Stimulated activated CD4-positive, alpha-beta T cell treated with anti-CD3 and anti-CD28 coated beads, Interleukin-15, amount 100 ng/mL, for 1 hour (primary cell): ENCODE measurements around the gene PDGFRA.

Source experiments
- DNase-seq, 2 donors: peaks; one replicate each; pipeline ENCODE4 v3.0.0-alpha.2; 2020; ENCODE audit warnings: low read depth in 1 of 2, low spot score in 1 of 2

Gene PDGFRA

DNA sequence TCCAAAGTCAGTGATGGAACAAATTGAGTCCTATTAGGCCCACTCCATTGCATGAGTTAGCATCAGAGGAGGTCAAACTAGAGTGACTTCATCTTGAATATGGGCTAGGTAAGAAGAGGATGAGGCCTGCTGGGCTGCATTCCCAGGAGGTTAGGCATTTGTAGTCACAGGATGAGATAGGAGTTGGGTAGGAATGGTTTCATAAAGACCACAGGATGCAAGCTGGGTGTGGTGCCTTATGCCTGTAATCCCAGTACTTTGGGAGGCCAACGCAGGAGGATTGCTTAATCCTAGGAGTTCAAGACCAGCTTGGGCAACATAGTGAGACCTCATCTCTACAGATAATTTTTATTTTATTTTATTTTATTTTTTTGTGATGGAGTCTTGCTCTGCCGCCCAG lies 26.8 kb downstream of the PDGFRA start:
- DNase-seq: no peak

- no peak for DNase-seq
Measured at GRCh38 chr4:54256491-54257486, 27.7 kb downstream of the PDGFRA start.

GRCh38 chr4:54265366-54265765 lies 36.3 kb downstream of the PDGFRA start:
- DNase-seq: no peak

DNA sequence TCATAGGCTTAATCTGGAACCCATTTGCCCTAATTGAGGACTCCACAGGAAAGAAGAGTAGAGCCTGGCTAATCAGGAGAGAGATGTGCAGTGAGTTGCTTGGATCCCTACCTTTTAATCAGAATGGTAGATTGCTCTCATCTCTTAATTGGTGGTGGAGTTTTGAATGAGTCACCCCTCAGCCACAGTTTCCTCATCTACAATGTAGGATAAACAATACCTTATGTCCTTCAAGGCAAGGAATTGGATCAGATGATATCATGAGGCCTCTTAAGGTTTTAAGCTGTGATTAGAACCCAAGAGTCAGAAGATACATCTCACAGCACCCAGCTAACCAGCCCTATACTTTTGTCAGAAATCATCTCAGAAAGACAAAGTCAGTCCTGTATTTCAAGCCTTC lies 39.1 kb downstream of the PDGFRA start:
- no peak for DNase-seq

- DNase-seq: no peak
Measured at GRCh38 chr4:54271464-54271863, 42.4 kb downstream of the PDGFRA start.

- no peak for DNase-seq
Measured at GRCh38 chr4:54272051-54272450, 43.0 kb downstream of the PDGFRA start.

GRCh38 chr4:54274264-54274663 lies 45.2 kb downstream of the PDGFRA start:
- no peak for DNase-seq

DNA sequence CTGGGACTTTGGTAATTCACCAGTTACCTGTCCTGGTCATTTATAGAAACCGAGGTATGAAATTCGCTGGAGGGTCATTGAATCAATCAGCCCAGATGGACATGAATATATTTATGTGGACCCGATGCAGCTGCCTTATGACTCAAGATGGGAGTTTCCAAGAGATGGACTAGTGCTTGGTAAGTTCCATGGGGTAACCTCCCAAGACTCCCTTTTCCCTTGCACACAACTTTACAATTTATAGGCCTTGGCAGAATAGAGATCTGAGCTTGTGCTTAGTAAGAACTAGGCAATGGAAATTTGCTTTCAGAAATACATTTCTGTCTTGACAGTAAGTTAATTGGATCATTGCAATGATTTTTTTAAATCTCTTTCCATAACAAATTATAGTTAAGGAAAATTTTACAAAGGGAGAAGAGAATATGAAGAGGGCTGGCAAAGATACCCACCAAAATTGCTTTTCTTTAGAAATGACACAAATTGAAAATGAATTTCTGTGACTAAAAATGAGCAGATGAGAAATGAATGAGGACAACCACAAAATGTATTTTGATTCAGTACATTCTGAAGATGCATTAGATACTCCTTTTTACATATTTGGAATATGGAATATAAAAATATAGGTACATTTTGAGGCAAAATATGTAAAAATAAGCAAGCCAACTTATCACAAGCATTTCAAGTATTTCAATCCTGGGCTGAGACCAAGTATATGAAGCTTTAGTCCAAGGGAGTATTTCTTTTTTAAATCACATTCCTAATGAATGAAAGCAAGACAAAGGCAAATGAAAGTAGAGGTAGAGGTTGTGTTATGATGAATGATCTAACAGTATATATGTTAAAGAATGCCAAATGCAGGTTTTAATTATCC lies 45.9 kb downstream of the PDGFRA start:
- DNase-seq: no peak

DNA sequence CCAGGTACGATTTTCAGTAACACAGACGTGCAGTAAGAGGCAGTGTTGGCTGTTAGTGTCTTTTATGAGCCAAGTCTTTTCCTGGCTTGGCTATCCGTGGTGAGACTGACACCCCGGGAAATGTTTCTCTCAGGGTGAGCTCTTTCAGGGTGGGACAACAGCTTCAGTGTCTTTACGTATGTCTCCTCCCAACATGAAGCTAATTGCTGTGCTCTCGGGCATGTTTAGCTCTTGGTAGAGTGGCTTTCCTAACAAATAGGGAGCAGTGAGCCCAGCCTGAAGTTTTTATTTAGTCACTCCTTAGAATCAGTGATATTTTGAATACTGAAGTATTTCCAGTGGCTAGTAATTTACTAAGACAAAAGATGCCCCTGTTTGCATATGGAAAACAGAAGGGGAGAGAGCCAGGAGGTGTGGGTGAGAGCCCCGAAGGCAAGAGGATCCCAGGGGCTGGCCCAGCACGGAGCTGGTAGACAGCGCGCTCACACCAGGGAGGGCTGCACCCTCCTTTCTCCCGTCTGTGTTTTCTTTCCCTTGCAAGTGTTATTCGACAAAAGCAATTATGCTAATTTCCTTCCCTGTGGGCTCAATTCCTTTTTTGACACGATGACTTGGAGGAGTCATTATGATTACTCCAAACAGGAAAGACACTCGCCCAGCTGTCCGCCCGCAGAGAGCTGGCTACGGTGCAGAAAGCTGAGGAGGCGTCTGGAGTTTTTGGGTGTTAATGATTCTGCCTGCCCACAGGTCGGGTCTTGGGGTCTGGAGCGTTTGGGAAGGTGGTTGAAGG lies 47.7 kb downstream of the PDGFRA start:
- DNase-seq: no peak

- no peak for DNase-seq
Measured at GRCh38 chr4:54277691-54278090, 48.6 kb downstream of the PDGFRA start.

- DNase-seq: no peak
Measured at GRCh38 chr4:54278216-54278615, 49.1 kb downstream of the PDGFRA start.

DNA sequence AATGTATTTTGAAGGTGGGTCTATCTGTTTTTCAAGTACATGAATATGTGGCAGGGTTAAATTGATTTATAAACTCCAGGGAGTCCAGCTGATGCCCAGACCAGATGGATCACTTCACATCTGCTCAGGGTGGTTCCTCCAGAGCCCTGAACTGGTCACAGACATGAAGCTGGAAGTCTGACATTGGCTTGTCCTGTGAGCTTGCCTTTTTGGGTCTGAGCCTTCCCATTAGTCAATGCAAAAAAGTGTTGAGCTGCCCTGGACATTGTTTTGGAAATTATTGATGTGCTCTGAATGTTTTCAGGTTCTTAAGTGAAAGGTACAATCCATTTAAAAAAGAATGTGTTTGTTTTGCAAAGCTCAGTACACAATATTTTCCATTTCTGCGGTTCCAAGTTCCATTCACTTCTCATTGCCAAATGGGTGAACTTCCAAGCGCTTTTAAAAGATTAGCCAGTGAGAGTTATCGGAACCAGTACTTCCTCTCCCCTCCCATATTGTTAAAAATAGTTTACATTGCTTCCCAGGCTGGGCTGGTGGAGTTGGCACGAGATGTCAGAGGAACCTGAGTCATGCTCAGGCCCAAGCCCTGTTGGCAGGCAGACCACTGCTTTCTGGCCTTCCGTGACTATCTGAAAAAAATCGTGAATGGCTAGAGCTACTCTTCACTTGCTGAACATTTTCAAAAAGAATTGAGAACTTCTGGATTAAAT lies 52.1 kb downstream of the PDGFRA start:
- DNase-seq: no peak

DNA sequence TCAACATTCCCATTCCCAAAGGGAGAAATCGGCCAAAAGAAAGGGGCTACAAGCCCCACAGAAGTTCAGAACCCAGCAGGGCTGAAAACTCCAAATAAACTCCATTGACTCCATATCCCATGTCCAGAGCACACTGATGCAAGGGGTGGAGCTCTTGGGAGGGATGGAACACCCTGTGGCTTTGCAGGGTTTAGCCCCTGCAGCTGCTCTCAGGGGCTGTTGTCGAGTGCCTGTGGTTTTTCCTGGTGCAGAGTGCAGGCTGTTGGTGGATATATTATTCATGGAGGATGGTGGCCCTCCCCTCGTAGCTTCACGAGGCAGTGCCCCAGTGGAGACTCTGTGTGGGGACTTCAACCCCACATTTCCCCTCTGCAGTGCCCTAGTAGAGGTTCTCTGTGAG lies 53.7 kb downstream of the PDGFRA start:
- DNase-seq: no peak

DNA sequence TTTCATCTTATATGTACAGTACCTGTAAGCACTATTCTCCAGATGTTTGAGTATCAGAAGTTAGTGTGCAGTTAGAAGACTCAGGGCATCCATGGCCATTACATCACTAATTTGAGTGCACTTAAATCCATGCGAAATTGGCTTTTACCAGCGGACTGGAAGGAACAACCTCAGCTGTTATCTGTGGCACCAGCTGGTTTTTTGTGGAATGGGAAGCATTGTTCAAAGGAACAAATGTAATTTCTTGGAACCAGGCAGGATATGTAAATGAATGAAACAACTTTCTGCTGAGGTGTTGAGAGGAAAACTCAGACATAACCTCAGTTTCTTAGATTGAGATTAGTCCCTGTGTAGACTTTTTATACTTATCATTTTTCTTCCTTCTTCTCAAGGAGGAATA lies 60.2 kb downstream of the PDGFRA start:
- DNase-seq: no peak

GRCh38 chr4:54290980-54291379 lies 61.9 kb downstream of the PDGFRA start:
- no peak for DNase-seq

DNA sequence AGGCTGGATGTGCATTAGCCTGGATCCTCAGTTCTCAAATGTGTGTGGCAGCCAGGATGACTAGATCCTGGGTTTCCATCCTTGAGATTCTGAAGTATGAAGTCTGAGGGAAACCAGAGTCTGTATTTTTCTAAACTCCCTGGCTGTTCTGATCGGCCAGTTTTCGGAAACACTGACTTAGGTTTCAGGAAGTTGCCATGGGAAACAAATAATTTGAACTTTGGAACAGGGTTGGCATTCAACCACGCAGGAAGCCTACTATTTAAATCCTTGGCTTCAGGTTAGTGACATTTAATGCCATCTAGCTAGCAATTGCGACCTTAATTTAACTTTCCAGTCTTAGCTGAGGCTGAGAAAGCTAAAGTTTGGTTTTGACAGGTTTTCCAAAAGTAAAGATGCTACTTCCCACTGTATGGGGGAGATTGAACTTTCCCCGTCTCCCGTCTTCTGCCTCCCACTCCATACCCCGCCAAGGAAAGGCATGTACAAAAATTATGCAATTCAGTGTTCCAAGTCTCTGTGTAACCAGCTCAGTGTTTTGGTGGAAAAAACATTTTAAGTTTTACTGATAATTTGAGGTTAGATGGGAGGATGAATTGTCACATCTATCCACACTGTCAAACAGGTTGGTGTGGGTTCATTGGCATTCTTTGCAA lies 67.6 kb downstream of the PDGFRA start:
- no peak for DNase-seq

DNA sequence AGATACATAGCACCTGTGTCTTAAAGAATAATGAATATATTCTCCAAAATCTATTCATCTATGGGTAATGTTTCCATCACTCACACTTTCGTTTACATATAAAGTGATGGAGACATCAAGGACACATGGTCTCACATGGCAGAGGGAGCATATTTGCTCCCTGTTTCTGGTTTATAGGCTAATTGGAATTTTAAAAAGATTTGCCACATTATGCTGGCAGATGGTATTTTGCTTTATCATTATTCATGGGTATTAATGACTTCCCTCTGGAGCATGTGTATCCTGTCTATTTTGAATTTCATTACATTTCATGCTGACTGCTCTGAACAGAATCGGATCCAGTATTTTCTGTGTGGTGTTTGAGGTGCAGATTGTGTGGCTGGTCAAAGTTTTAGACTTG lies 79.0 kb downstream of the PDGFRA start:
- DNase-seq: no peak

GRCh38 chr4:54315561-54316538 lies 86.8 kb downstream of the PDGFRA start:
- DNase-seq: no peak

DNA sequence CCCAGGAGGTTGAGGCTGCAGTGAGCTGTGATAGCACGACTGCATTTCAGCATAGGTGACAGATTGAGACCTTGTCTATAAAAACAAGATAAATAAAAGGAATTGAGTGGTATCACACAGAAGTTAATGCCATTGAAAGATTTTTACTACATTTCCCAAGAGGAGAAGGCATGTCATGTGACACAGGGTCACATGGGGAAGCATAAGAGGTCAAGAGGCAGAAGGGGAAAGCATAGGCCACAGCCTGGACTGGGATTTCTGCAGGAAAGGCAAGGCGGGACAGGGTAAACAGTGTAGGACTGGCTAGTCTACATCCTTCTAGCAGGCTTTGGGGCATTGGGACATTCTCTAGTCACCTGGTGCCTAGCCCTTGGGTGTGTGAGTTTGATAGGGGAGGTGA lies 88.6 kb downstream of the PDGFRA start:
- no peak for DNase-seq
